HG03442 (cell line): Measurements from ENCODE around the gene TOX2.

Experiments
- ATAC-seq: cut with Tn5 transposase; IDR thresholded peaks from one replicate; pipeline ENCODE4 v1.9.1; 2021; ENCODE audit warnings: mild to moderate bottlenecking, moderate library complexity; ENCODE audit not compliant: unreplicated experiment

TOX2 gene

DNA sequence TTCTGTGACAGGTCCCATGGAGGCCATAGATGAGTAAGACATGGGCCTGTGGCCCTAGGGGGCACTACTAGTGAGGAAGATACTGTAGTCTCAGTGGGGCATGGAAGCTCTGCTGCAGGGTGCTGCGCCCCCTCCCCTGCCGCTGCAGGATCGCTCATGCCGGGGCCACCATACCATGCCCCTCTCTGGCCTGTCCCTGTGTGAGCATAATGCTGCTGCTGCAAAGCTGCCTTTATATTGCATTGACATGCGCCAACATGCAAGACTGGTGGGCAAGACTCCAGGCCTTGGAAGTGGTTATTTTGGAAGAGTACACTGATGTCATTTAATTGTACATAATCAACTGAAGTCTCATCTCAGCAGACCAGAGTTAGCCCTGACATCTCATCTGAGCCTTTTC, 60.0 kb downstream of the TOX2 start:
- ATAC-seq: no peak

DNA sequence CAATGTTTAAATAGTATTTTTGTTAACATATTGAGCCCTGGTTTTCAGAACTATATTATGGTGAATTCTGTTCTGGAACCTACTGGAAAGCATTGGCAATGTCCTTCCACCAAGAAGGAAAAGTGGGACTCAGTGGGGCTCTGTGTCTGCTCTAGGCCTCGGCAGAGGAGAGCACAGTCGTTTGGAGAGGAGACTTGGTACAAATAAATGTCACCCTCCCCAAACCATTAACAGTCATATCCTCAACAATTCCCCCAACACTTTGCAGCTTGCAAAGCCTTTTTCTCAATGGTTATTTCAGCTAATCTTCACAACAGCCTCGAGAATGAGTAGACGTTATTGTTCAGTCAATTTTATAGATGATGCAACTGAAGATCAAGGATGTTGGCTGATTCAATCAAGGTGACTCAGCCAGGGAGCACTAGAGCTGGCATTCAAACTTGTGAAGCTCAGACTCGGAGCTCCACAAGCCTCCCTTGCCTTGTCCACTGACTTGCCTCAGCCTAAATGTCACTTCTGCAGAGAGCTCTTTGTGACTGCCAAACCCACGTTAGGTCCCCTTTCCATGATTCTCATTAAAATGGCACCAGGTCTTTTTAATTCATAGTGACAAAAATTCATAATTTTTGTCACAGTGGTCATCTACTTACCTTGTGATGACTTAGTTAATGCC, 60.6 kb downstream of the TOX2 start:
- ATAC-seq: no peak

DNA sequence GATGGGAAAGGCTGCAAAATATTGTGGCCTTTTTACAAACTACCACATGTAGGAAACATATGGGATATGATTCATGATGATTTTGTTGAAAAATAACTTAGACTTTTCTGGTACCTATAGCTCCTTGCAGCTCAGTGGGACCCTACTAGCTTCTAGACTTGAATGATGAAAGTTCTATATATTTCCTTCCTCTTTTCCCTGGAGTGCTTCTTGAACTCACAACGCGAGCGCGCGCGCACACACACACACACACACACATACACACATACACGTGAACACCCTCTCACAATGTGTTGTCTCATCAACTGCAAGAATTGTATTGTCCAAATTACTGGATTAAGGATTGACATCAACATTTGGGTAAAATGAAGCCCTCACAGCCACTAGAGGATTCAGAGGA, 61.9 kb downstream of the TOX2 start:
- no peak for ATAC-seq

DNA sequence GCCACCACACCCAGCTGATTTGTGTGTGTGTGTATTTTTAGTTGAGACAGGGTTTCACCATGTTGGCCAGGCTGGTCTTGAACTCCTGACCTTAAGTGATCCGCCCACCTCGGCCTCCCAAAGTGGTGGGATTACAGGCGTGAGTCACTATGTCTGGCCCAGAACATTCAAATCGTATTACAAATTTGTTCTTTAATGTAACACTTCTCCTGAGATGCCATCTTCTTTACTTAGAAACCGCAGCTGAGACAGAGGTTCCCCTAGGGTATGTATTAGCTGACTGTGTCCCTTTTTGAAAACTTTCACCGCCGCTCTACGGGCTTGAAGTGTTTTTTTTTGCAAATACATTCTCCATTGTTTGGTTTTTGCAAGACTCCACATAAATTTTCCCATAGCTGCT, 62.6 kb downstream of the TOX2 start:
- ATAC-seq: no peak

DNA sequence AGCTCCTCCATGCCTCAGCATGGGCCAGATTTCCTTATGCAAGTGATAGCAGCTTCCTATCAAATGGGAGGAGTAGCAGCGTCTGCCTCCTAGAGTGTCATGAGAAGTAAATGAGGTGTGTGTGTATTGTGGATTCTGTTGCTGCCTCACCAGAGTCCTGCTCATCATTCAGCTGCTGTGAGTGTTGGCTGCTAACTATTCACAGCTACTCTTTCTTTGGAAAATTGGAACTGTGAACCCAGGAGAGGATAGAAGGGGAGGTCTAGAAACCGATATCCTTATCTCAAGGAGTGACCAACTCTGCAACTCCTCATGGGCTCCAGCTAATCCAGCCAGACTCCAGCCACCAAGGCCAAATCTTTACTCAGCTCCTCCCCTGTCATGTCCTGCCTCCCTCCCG, 63.3 kb downstream of the TOX2 start:
- no peak for ATAC-seq

DNA sequence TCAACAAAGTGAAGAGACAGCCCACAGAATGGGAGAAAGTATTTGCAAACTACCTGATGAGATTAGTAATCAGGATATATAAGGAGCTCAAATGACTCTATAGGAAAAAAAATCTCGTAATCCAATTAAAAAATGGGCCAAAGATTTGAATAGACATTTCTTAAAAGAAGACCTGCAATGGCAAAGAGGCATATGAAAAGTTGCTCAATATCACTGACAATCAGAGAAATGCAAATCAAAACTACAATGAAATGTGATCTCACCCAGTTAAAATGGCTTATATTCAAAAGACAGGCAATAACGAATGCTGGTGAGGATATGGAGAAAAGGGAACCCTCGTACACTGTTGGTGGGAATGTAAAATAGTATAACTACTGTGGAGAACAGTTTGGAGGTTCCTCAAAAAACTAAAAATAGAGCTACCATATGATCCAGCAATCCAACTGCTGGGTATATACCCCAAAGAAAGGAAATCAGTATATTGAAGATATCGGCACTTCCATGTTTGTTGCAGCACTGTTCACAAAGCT, 65.0 kb downstream of the TOX2 start:
- ATAC-seq: no peak

DNA sequence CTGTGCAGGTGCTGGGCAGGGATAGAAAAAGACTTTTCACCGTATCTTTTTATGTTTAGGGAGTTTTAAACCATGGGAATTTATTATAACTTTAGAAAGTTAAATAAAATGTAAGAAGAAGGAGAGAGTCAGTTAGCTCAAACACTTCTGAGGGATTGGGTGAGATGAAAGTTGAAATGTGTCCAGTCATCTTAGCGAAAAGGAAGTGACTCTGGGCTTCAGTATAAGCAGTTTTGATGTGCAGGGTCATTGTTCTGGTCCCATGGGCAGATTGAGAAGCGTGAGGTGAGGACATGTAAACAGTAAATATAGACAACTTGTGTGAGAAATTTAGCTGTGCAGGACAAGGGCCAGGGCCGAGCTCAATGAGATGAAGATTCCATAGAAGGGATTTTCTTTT, 66.9 kb downstream of the TOX2 start:
- ATAC-seq: no peak

DNA sequence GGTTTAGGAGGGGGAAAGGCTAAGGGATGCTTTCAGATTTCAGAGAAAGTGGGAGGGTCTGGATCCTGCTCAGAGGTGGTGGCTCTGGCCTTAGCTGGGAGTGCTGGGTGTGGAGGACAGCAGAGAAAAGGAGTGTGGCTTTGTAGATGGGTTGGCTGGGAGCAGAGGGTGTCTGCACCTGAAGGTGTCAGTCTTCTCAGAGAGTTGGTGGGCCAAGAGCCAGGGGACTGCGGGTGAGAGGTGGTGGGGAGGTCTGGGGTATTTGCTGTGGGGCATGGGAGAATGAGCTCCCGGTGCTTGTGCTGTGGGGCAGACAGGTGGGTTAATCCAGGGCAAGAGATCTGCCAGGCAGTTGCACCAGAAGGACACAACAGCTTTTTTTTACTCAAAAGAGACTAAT, 67.4 kb downstream of the TOX2 start:
- ATAC-seq: no peak

DNA sequence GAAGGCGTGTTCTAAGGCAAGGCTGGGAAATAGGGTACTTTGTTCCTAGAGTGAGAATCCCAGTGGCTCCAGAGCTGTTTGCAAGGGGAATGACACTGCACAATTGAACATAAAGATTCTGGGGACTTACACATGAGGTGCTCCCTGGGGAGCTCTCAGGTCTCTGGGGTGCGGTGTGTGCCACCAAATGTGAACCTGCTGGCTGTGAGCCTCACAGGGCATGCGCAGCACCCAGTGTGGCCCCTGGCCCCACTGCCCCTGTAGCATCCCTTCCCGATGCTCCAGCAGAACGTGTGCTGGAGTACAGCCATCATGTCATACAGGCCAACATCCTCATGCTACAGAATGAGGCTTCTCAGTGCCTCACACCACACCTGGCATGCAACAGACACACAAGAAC, 68.2 kb downstream of the TOX2 start:
- ATAC-seq: no peak

DNA sequence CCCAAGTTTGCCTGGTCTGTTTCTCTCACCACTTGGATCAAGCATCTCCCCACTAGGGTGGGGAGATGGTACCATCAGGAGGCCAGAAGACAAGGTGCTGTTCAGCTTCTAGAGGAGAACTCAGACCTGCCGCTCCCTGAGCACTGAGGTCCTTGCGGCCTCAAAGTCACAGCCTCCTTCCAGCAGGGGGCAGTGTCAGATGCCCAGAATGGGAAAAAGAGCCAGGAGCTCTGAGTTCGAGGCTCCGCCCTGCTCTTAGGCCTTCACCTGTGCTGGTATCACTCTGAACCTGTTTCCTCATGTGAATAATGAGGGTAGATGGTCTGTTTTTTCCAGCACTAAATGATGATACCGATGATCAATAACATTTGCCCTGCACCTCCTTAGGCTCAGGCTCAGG, 68.7 kb downstream of the TOX2 start:
- no peak for ATAC-seq

DNA sequence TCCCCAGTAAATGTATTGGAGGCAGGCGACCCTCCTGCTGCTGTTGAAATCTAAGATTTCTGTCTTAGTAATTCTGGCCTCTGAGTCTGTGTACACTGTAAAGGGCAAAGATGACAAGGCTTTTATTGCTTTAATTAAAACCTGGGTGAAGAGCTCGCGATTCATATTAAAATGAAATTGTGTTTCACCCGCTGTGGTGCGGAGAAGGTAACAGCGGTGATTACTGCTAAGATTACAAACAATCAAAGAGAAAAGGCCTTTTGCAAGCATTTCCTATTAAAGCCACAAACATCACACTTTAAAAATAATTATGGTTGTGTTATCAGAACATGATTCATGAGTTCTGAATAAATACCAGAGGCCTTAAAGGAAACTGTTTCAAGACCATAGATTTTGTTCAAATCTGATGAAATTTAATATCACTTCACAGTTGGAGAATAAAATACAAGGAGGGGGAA, 69.3 kb downstream of the TOX2 start:
- ATAC-seq: no peak

DNA sequence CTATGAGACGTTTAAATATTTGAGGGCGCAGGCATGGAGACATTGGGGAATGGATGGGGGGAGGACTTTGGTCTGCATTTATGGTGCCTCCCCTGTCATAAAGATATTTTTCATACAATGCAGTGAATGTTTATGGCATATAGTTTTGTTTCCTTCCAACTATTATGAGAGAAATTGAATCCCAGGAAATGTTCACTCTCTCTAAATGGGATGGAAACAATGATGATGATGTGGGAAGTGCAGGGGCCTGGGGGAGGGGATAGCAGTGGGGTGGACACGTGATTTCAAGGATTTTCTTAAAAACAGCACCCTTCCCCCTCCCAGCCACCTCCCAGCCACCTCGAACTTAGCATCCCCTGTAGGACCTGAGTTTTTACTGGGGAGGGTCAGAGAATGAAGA, 69.9 kb downstream of the TOX2 start:
- no peak for ATAC-seq

DNA sequence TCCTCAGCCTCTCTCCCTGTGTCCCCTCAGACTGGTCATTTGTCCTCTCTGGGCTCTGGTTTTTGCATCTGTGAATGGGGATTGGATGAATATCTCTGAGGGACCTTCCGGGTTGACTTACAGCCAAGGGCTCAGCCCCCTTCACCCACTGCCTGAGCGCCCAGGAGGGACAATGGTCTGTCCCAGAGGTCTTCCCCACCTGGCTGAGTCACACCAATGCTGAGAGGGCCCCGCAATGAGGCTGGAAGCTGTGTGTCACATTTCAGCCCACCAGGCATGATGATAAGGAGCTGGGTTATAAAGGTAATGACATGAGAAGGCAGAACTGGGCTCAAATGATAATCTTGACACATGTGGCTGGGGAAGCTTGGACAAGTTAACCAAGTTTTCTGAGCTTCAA, 70.5 kb downstream of the TOX2 start:
- no peak for ATAC-seq

DNA sequence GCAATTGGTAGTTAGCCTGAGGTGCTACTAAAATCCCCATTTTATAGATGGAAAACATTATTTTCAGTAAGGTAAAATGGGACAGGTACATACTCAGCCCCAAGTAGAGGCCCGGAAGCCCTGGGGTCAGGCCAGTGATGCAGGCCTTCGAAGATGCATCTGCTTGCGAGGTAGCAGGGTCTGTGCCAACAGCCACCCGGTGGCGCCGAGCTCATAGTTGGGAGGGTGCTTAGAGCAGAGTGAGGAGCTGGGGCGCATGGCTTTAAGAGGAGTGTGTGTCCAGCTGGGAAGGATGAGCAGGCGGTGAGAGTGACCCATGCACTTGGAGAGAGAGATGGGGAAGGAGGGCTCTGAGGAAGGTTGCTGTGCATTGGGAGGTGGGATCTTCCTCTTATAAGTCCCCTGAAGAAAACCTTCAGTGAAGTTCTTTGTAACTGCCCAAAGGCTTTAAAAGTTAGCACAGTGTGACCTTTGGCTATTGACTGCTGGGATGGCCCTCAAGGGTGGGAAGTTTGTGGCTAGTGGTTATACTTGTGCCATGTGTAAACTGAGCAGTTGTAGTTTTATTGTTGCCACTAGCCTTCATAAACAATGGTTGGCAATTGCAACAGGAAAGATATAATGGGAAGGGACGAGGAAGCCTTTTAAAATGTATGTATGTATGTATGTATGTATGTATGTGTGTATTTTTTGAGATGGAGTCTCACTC, 71.1 kb downstream of the TOX2 start:
- no peak for ATAC-seq

DNA sequence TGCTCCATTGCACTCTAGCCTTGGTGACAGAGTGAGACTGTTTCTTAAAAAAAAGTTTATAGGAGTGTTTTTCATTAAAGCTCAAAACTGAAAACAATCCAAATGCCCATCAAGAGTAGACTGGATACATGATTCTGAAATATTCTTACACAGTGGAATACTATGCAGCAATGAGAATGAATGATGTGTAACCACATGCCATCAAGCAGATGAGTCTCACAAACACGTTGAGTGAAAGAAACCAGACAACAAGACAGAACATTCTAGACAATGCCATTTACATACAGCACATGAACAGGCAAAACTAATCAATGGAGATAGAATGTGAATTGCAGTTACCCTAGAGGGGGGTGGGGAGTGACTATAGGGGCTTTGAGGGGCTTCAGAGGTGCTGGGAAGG, 72.4 kb downstream of the TOX2 start:
- no peak for ATAC-seq

DNA sequence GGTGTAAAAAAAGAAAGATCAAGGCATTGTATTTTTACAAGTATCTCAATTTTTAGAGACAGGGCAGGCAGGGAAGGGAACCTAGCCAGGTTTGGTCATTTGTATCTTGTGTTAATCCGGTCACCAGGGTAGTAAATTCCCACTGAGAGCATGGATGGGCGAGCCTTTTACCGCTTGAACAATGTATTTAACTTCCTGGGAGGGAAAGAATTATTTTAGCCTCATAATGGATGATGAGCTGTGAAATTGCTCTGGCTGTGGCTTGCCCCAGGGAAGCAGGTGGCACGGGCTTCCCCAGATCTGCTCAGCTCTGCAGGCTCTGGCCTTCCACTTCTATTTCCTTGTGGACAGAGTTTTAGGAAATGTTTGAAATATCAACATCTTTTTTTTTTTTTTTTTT, 72.9 kb downstream of the TOX2 start:
- no peak for ATAC-seq

DNA sequence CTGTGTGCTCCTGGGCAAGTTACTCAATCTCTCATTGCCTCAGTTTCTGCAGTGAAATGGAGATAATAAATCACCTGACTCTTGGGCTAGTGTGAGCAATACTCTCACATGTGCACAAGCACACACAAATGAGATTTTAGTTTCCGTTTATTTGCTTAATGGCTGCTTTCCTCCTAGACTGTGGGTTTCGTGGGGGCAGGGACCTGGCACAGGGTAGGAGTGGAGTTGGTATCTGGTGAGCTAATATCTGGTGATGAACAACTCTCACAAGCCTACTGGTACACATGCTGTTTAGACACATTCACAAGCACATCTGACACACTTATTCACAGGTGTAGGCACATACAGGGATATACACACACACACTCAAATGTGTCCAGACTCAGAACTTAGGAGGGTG, 73.8 kb downstream of the TOX2 start:
- ATAC-seq: no peak

DNA sequence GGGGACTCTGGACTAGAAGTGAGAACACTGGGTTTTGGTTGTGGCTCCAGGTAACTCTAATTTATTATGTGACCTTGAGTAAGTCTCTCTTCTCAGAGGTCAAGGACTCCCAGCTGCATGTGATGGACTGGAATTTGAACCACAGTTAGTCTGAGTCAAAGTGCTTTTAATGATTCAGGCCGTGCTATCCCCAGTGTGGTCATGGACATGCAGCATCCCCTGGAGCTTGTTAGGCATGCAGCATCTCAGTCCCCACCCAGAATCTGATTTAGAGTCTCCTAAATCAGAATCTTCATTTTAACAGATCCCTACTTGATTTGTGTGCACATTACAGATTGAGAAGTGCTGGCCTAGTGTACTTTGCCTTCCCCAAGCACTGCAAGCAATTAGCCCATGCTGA, 74.2 kb downstream of the TOX2 start:
- no peak for ATAC-seq

DNA sequence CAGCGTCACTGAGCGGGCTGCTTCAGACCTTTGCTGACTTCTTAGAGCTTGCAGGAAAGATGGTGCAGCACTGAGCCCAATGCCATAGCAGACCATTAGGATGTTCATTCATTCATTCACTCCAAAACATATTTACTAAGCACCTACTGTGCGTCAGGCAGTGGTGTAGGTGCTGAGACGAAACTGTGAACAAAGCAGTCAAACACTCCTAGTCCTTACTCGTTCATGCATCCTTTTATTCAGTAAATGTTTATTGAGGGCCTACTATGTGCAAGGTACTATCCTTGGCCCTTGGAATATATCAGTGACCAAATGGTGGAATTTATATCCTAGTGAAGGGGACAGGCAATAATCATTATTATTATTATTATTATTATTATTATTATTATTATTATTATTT, 76.6 kb downstream of the TOX2 start:
- ATAC-seq: no peak

DNA sequence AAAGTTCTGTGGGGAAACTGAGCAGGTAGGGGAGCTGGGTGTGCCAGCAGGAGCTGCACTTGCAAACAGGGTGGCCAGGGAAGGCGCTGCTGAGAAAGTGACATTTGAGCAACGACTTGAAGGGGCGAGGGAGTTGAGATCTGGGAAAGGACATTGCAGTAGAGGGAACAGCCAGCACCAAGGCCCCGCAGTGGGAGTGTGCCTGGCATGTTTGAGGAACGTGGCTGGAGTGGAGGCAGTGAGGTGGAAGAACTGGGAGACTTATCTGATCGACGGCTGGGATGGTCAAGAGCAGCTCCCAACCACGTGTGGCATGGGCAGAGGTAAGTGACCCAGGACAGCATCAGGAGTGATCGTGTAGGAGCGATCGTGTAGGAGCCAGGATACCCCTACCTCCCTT, 77.3 kb downstream of the TOX2 start:
- no peak for ATAC-seq

DNA sequence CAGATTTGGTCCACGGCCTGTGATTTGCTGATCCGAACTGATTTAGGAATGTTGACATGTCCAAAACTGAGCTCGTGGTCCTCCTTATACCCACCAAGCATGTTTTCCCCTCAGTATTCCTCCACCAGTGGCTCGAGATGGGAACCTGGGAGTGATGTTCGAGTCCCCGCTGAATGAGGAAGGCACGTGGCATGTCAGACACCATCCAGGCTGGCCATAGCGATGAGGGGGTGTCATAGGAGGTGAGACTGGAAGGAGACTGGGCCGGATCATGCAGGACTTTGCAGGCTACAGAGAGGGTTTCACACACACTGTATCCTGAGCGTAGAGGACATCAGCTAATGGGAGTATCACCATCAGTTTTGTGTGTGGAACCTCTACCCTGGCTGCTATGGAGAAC, 78.2 kb downstream of the TOX2 start:
- no peak for ATAC-seq

DNA sequence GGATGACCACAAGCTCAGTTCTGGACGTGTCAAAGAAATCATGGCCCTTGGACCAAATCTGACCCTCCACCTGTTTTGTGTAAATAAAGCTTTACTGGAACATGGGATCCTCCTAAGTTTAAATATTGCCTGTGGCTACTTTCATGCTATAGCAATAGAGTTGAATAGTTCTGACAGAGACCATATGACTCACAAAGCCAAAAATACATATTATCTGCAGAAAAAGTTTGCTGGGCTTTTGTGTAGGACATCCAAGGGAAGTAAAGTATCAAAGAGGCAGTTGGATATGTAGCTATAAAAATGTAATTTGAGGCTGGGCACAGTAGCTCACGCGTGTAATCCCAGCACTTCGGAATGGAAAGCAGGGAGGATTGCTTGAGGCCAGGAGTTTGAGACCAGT, 78.9 kb downstream of the TOX2 start:
- ATAC-seq: no peak
